NCI-H146 treated with DMSO at 0.1 percent for 48 hours (cell line): ENCODE measurements around the gene SKA3.

Source experiments
- DNase-seq: peaks from one replicate; lab custom pipeline; 2025; ENCODE audit not compliant: unreplicated experiment; lab: John Stamatoyannopoulos, UW

The SKA3 gene

DNA sequence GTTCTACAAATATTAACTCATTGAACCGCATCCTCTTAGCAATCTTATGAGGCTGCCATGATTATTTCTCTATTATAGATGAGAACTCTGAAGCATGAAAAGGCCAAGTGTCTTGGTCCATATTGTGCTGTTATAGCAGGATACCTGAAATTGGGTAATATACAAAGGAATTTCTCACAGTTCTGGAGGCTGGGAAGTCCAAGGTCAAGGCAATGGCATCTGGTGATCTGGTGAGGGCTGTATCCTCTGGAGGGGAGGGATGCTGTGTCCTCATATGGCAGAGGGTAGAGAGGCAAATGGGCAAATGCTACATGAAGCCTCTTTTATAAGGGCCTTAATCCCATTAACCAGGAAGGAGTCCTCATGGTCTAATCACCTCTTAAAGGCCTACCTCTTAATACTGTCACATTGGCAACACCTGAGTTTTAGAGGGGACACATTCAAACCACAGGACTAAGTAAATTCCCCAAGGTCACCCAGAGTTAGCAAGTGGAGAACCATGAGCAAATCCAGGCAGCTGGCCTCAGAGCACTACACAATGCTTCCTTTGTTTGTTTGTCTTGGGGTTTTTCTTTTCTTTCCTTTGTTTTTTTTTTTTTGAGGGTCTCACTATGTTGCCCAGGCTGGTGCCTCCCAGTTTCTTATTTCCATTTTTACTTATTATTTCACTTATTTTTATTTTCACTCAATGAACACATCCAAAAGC, 59.1 kb downstream of the SKA3 start:
- no peak for DNase-seq

GRCh38 chr13:21116141-21116540, 60.2 kb downstream of the SKA3 start:
- no peak for DNase-seq

GRCh38 chr13:21115231-21115630, 61.1 kb downstream of the SKA3 start:
- no peak for DNase-seq

DNA sequence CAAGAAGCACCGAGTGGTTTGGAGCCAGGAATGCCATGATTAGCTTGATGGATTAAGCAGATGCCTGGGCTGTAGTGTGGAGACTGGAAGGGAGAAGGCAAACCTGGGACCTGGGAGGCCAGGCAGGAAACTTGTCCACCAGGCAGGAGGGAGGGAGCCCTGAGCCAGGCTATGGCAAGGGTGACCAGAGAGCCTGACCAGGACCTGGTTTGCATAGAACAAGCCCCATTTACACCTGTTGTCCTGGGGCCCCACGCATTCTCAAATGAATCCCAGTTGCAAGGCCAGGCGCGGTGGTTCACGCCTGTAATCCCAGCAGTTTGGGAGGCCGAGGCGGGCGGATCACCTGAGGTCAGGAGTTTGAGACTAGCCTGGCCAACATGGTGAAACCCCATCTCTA, 64.8 kb downstream of the SKA3 start:
- no peak for DNase-seq

GRCh38 chr13:21109168-21109567, 67.2 kb downstream of the SKA3 start:
- no peak for DNase-seq

- DNase-seq, result no peak
Observed at GRCh38 chr13:21106089-21106488, 70.3 kb downstream of the SKA3 start.

DNA sequence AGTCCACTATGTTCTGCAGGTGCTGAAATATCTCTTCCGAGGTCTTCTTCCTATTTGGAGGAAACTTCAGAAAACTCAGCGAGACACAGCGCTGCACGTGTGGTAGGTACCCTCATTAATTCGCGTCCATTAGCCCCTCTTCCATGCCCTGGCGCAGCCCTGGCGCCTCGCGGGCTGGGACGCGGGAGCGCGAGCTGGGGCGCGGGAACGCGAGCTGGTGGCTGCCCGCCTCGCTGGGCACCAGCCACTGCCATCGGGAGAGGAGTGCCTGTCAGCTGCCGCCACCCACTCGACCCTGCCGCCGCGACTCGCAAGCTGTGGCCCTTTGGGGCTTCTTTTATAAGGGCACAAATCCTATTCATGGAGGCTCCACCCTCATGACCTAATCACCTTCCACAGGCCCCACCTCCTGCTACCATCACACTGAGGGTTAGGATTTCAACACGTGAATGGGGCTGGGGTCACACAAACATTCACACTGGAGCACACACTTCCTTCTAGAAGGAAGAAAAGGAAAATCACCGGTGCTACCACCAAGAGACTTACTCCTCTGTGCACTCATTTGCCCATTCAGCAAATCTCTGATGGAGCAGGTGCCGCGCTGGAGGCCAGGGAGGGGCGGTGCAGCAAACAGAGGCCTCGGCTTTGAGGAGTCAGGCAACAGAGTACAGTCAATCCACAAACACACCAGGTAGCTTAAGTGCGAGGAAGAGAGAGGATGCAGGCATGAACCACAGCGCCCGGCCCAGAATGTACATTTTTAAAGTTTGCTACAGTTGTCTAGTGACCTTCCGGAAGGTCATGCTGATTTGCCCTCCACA, 71.9 kb downstream of the SKA3 start:
- no peak for DNase-seq
